H1 (cell line): ENCODE measurements around the gene PPP1R1B. TPM values are rescaled to one million over a fixed set of nuclear protein-coding genes. Genes with fewer than 3 reads are reported as not detected.

ENCODE experiments used
- CBX8 ChIP-seq: fragments of 300-800, 300-1000 bp; sonication (generic); IDR thresholded peaks from 2 replicates; pipeline ENCODE4 v1.7.1; 2016; ENCODE audit warnings: low read depth, low read length, borderline replicate concordance
- CEBPB ChIP-seq: IDR thresholded peaks from 2 replicates; pipeline ENCODE4 v1.6.1; 2012; ENCODE audit warnings: low read depth, low read length
- CHD7 ChIP-seq: fragments of 300-600 bp; sonication (generic); IDR thresholded peaks from 2 replicates; pipeline ENCODE4 v1.7.1; 2012; ENCODE audit warnings: low read length, moderate library complexity, mild to moderate bottlenecking, inconsistent platforms; ENCODE audit not compliant: insufficient replicate concordance
- GABPA ChIP-seq: IDR thresholded peaks from 2 replicates; pipeline ENCODE4 v1.6.1; 2011; ENCODE audit warnings: mild to moderate bottlenecking, low read length, moderate library complexity, borderline replicate concordance; ENCODE audit not compliant: insufficient read depth
- JUN ChIP-seq: IDR thresholded peaks from 2 replicates; pipeline ENCODE4 v1.6.1; 2011; ENCODE audit warnings: low read depth, mild to moderate bottlenecking, improper control_type of control experiment, low read length
- JUND ChIP-seq: IDR thresholded peaks from 2 replicates; pipeline ENCODE4 v1.6.1; 2011; ENCODE audit warnings: mild to moderate bottlenecking, improper control_type of control experiment, low read length
- MAFK ChIP-seq: IDR thresholded peaks from 2 replicates; pipeline ENCODE4 v1.6.1; 2012; ENCODE audit warnings: low read depth, mild to moderate bottlenecking, improper control_type of control experiment, low read length
- MAX ChIP-seq: IDR thresholded peaks from 2 replicates; pipeline ENCODE4 v1.6.1; 2012; ENCODE audit warnings: inconsistent platforms
- RBBP5 ChIP-seq: IDR thresholded peaks from 2 replicates; pipeline ENCODE4 v1.7.1; 2012; ENCODE audit warnings: low read depth, mild to moderate bottlenecking, inconsistent platforms, low read length, moderate library complexity, borderline replicate concordance
- RNF2 ChIP-seq: fragments of 200-900, 300-1000 bp; sonication (generic); IDR thresholded peaks from 2 replicates; pipeline ENCODE4 v1.7.1; 2016; ENCODE audit warnings: borderline replicate concordance, low read depth, mild to moderate bottlenecking, antibody characterized with exemption, low read length; ENCODE audit not compliant: poor library complexity, severe bottlenecking; ENCODE audit errors: missing control alignments
- SP4 ChIP-seq: IDR thresholded peaks from 2 replicates; pipeline ENCODE4 v1.6.1; 2012; ENCODE audit warnings: low read length, inconsistent platforms
- polyA plus RNA-seq, 7 experiments: library from polyadenylated mRNA; depleted of rRNA in 3 of 7; stranded (reverse) in 5 of 7; unstranded in 2 of 7; fragments of >200 nt in 5 of 7; fragments of 200-250 nt in 2 of 7; gene quantifications; 1 replicate in 5 of 7; 2 replicates in 1 of 7; 4 replicates in 1 of 7; pipeline versions ENCODE4 v1.2.1 to v1.2.3, GENCODE V29; 2011 to 2013; ENCODE audit warnings: missing spikeins in 2 of 7, mixed read lengths in 2 of 7
- total RNA-seq: library from RNA; stranded (reverse); fragmentation: NEBNext Ultra II Directional; extraction: Animal tissue kit (Norgen Biotek cat#: 25700); gene quantifications from 2 replicates; pipeline ENCODE4 v1.2.1, GENCODE V29; 2021

The PPP1R1B gene
- total and polyA plus RNA-seq, 2 of the 8 experiments (the other 6 are each of a cell fraction or from before 2014, with no cell fraction given), result 10.7 to 22.3 TPM

- TF ChIP-seq CHD7 (no peak), MAFK (no peak), CBX8 (no peak), JUN (no peak), RNF2 (no peak), SP4 (no peak), JUND (no peak), CEBPB (no peak), GABPA (no peak), RBBP5 (no peak), MAX (no peak)
These were observed 13.8 kb upstream of the PPP1R1B start (continued) for GRCh38 chr17:39612935-39613464.
